GM06990 (cell line): ENCODE results near the gene ATP6V1G3.

Experiments used
- DNase-seq: peaks from one replicate; pipeline ENCODE4 v3.0.0-alpha.2; 2011; ENCODE audit not compliant: insufficient read length; ENCODE audit errors: extremely low read depth
- H3K27me3 ChIP-seq: replicated peaks from 2 replicates; pipeline ENCODE4 v1.6.0; 2011; ENCODE audit warnings: low read length; ENCODE audit not compliant: control insufficient read depth, insufficient read depth
- H3K36me3 ChIP-seq: 2 replicates; pipeline ENCODE4 v1.5.1; 2011; ENCODE audit warnings: low read length; ENCODE audit not compliant: control insufficient read depth, insufficient read depth
- H3K4me3 ChIP-seq: replicated peaks from 2 replicates; pipeline ENCODE4 v1.5.1; 2011; ENCODE audit warnings: low read depth, mild to moderate bottlenecking, control low read depth, low read length
- TF ChIP-seq, protein P1 (sequence below): IDR thresholded peaks from 2 replicates; pipeline ENCODE4 v1.5.1; 2011; ENCODE audit warnings: low read length, control low read depth, mild to moderate bottlenecking, inconsistent platforms; ENCODE audit not compliant: insufficient read depth, poor library complexity, severe bottlenecking

ATP6V1G3 gene

DNA sequence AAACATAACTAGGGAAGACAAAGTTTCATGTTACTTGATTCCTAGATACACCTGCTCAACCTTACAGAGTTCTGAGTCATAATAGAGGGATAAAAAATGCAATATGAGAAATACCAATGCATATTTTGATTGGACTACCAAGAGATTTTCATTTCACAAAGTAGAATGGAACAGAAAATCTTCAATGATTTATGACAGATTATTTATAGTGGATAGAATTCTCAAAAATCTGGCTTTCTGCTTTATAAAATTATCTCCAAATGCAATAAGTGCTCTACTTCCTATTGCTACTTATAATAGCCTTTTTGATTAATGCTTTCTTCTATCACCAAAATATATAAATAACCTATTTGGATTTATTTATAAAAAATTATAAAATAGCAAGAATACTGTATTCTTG is 18.9 kb upstream of the ATP6V1G3 start:
- Histone ChIP-seq H3K27me3 (no peaks in the 10 kb centered on the region), H3K4me3 (no peak overlapping the region), H3K36me3 (no peaks in the 10 kb centered on the region)
- no peak for DNase-seq
- TF ChIP-seq, protein P1, sequence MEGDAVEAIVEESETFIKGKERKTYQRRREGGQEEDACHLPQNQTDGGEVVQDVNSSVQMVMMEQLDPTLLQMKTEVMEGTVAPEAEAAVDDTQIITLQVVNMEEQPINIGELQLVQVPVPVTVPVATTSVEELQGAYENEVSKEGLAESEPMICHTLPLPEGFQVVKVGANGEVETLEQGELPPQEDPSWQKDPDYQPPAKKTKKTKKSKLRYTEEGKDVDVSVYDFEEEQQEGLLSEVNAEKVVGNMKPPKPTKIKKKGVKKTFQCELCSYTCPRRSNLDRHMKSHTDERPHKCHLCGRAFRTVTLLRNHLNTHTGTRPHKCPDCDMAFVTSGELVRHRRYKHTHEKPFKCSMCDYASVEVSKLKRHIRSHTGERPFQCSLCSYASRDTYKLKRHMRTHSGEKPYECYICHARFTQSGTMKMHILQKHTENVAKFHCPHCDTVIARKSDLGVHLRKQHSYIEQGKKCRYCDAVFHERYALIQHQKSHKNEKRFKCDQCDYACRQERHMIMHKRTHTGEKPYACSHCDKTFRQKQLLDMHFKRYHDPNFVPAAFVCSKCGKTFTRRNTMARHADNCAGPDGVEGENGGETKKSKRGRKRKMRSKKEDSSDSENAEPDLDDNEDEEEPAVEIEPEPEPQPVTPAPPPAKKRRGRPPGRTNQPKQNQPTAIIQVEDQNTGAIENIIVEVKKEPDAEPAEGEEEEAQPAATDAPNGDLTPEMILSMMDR = no peak

DNA sequence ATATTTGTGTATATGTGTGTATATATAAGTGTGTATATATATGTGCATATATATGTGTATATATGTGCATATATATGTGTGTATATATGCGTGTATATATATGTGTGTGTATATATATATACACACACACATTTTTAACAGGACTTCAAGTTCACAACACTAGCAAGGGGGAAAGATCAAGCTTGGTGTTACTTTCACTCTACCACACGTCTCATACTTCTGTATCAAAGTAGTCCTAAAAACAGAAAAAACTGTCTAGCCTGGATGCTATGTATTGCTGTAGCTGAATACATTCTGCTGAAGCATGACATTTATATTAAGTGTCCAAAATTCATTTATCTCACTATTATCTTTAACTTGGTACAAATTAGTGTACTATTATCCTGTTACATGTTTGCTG is 17.9 kb upstream of the ATP6V1G3 start:
- TF ChIP-seq, protein P1 = no peak
- no peak for DNase-seq
- H3K36me3 ChIP-seq = no peaks in the 10 kb centered on the region
- H3K27me3 ChIP-seq = no peaks in the 10 kb centered on the region
- H3K4me3 ChIP-seq = no peak overlapping the region

- Histone ChIP-seq H3K4me3 (no peak overlapping the region), H3K27me3 (no peaks in the 10 kb centered on the region), H3K36me3 (no peaks in the 10 kb centered on the region)
- TF ChIP-seq, protein P1 = no peak
- DNase-seq = peak; percentile 54
Observed at GRCh38 chr1:198556971-198557370, 16.5 kb upstream of the ATP6V1G3 start.

DNA sequence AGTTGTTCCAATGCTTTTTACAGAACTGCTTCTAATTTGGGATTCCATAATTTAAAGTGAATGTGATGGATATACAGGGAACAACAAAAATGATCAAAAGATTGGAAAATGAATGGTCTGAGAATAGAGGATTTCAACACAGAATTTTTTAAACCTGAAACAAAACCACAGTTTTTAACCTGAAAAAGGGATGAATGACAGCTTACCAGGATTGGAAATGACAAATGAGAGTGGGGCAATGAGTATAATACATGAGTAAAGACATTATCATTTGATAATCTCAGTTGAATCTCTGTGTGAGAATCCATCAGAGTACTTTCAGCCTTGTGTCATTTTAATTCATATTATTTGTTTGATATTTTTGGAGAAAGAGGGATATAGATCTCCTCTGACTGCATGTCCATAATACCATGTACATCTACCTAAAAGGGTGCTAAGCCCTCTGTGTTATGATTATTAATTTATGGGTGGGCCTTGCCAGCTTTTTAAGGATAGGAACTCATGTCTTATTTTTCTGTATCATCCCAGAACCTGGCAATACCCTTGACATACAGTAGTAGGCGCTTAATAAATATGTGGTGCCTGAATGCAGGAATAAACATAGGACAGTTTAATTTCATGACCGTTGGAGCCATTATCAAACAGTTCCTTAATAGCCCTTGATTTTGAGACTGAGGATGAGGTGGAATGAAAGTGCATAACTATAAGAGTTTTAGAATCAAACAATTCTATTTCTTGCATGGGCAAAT is 12.4 kb upstream of the ATP6V1G3 start:
- no peak for DNase-seq
- Histone ChIP-seq H3K36me3 (no peaks in the 10 kb centered on the region), H3K4me3 (no peak overlapping the region), H3K27me3 (no peaks in the 10 kb centered on the region)
- TF ChIP-seq, protein P1 = peak; percentile 4

DNA sequence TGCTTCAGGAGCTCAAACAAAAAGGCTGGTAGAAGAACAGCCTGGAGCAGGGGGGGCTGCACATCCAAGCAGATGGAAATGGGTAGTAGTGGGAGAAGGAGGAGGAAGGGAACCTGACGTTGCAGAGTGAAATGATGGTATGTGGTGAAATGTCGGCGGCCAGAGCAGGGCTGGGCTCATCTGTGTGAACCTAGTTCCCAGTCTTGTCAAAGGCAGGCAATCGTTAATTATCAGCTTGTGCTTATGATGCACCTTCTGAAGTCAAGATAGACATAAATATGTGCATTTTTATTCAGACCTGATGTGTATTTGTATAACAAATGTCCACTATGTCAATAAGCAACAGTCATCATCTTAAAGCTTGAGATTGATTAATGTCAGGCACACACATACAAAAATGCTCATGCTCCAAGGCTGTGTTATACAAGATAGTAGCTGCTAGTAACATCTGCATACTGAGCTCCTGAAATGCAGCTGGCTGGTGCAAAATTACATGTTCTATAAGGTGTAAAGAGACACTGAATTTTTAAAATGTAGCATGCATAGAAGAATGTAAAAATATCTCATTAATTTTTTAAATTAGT is 10.6 kb upstream of the ATP6V1G3 start:
- Histone ChIP-seq H3K4me3 (no peak overlapping the region), H3K36me3 (no peaks in the 10 kb centered on the region), H3K27me3 (no peaks in the 10 kb centered on the region)
- TF ChIP-seq, protein P1 = no peak
- DNase-seq = no peak
